Mesenteric fat pad (tissue), 1 donor: ENCODE results near the gene ATG13. TPM values are rescaled to one million over a fixed set of nuclear protein-coding genes. Genes with fewer than 3 reads are reported as not detected.

Source experiments
- DNase-seq: peaks from one replicate; pipeline ENCODE4 v3.0.0-alpha.2; 2020; ENCODE audit warnings: low spot score
- total RNA-seq: library from RNA; stranded (reverse); fragmentation: NEBNext Ultra II Directional; extraction: Animal tissue kit (Norgen Biotek cat#: 25700); gene quantifications from one replicate; pipeline ENCODE4 v1.2.1, GENCODE V29; 2021
- donor health status: DM: yes; HTN: yes; CAD: no.

The ATG13 gene
- total RNA-seq, 1 donor from 2014 or later: 49.7 TPM

- DNase-seq: no peak
Observed at GRCh38 chr11:46674463-46675287, 57.3 kb downstream of the ATG13 start.

GRCh38 chr11:46675288-46675851 is 58.0 kb downstream of the ATG13 start:
- DNase-seq: no peak

- no peak for DNase-seq
Observed at GRCh38 chr11:46675949-46676348, 58.6 kb downstream of the ATG13 start.

DNA sequence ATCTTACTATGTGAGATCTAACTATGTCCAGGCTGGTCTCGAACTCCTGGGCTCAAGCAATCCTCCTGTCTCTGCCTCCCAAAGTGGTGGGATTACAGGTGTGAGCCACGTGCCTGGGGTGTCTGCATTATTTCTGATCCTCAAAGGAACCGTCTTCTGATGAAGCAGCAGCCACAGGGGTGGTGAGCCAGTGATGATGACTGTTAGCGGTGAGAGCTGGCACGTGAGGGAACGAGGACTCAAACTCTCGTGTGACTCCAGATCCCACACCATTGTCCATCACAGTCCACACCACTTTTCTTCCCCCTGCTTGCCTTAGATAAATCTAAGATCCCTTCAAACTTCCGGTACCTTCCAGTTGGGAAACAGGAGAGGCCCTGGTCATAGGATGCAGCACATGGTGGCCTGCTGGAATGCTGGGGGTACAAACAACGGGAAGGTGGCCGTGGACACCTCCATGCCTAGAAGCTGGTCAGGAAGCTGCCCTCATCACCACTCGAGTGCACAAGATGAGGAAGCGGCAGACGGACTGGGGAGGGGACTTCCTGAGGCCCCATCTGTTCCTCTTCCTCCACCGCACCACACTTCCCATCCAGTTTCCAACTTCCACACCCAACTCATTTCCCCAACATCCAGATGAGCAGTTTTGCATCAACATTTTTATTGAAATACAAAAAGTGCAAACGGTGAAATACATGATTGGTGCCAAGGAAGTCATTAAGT is 59.2 kb downstream of the ATG13 start:
- DNase-seq: no peak

- DNase-seq: no peak
Observed at GRCh38 chr11:46677169-46677568, 59.8 kb downstream of the ATG13 start.

DNA sequence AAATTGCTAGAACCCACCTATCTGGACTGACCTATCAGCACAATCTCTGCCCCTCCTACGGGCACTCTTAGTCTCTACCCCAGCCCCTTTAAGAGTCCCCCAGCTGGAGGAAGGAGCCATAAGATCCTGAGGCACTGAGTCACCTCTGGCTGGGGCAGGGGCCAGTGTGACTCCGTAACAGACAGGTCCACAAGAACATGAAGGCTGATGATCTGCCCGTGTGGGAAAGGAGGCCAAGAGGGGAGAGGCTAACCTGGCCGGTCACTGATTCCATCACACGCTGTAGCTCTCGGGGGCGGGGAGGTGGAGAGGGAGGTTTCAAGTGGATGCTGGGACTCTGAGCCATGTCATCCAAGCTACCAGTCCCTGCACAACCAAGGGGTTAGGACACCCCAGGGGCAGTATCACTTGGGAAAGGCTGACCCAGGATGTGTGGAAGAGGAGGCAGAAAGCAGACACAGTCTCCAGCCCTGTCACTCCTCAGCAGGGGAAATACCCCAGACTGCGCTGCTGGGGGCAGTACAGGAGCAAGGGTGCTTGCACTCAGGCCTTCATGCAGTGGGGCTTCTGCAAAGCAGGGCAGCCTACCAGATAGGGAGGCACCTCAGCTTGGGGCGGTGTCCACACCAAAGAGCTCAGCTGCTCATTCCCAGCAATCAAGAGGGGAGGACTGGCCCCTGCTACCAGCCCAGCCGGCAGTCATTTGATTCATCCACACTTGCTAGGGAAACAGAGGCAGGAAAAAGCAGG is 60.8 kb downstream of the ATG13 start:
- DNase-seq: no peak

GRCh38 chr11:46678741-46679130 is 61.4 kb downstream of the ATG13 start:
- no peak for DNase-seq

GRCh38 chr11:46679241-46680163 is 62.1 kb downstream of the ATG13 start:
- DNase-seq: no peak

DNA sequence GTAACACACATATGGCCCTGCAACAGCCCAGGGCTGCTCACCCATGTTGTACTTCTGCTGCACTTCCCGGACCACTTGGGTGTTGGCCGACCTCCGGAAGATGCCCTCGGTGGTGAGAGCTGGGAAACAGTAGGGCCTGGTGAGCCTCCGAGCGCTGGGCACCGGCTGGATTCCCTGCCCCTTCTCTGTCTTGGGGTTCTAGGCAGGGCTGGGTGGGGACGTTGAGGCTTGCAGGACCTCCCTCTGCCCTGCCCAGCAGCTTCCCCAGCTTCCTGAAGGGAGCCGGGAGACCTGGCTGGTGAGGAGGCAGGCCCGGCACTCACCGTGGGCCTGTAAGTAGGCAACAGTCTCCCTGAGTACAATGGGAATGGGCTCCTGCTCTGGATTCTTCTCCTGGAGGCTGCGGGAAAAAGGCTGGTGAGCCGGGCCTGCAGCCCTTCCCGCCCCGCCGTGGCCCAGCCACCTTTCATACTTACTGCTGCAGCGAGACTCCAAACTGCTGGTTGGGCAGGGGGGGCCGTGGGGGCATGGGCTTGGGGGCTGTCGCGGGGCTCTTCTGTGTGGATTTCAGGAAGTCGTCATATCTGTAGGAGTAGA is 62.9 kb downstream of the ATG13 start:
- no peak for DNase-seq

GRCh38 chr11:46680815-46681214 is 63.5 kb downstream of the ATG13 start:
- DNase-seq: no peak

- DNase-seq: no peak
Observed at GRCh38 chr11:46681814-46682213, 64.5 kb downstream of the ATG13 start.

GRCh38 chr11:46682773-46683752 is 65.7 kb downstream of the ATG13 start:
- no peak for DNase-seq

DNA sequence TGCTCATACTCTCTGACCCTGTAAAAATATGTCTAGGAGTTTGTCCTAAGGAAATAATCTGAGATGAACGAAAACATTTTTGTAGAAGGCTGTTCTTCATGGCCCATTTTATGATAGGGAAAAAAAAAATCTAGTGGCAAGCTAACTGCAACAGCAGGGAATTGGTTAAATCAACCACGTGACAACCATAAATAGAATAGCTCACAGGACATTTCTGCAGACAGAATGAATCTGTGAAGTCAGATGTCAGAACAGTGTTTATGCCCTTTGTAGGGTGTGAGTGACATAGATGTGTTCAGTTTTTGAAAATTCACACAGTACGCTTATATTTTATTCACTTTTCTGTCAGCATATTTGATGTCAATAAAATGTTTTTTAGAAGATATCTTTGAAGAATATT is 67.0 kb downstream of the ATG13 start:
- no peak for DNase-seq

DNA sequence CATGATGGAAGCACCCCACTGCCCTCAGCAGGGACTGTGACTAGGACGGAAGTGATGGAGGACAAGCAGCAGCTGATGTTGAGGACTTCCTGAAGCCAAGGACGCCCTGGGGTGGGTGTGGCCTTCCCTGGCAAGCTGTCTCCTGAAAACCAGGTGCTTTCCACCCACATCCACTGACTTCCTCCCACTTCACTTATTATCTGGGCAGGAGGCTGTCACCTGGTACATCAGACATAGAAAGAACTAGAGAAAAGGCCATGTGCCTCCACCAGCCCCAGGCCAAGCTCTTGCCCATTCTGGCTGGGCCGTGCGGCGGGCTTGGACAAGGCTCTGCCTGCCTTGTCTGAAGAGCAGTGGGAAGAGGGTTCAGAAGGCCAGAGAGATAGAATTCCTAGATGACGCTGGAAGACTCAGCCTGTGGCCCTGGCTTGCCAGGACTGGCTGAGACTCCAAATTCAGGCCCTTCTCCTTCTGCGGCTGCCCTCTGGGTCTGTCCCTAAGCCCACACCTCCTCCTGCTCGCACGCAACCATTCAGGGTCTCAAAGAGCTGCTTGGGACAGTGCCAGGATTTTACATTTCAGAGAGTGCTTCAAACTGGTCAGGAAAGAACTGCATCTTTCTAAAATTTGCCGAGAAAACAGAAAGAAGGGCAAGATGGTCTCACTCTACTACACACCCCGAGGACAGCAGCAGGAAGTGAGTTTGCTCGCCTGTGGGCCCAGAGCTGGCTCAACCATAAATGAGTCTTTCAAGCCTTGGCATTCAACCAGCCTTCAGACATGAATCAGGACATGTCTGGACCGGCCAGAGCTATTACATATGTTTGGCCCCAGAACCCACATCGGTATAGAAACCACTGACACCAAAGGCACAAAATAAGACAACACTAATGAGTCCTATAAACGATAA is 69.8 kb downstream of the ATG13 start:
- DNase-seq: no peak

DNA sequence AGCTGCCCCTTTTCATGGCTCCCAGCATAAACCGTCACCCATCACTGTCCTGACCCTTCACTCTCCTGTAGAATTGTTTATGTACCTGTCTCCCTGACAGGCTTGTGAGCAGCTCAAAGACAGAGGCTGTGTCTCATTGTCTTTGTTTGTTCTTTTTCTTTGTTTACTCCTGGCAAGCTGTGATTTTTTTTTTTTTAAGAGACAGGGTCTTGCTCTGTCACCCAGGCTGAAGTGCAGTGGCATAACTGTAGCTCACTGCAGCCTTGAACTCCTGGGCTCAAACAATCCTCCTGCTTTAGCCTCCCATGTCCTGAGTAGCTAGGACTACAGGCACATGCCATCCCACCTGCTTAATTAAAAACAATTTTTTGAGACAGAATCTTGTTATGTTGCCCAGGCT is 73.3 kb downstream of the ATG13 start:
- DNase-seq: no peak

- DNase-seq: no peak
Observed at GRCh38 chr11:46692450-46692849, 75.1 kb downstream of the ATG13 start.

DNA sequence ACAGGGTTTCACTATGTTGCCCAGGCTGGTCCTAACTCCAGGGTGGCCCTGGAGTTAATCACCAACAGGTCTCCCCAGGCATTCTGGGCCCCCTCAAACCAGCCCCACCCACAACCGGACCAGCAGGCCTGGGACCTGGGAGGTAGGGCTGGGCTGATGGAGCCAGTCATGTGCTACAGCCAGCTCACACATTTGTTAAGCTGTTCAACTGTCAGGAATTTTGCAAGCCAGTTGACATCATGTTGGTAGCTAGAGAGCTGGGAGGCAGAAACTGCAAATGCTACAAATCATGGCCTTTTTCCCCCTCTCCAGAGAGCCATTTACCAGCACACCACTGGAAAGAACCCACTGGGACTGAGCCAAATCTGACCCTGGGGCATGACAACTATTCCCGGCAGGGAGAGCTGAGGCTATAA is 76.3 kb downstream of the ATG13 start:
- no peak for DNase-seq

DNA sequence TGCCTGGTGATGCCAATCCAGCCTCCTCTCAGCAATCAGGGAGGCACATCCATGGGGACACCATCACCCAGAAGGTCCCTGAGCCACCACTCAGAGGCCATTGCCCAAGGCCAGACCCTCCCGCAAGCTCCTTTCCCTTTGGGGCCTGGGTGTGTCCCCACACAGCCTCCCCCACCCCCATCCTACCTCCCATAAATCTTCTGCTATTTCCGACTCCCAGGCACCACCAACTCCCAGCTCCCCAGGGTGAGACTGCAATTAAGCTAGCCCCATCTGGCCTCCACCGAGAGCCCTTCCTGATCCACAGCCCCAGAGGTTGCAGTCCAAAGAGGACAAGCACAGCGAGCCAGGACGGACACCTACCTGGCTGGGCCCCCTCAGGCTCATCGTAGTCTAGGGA is 76.7 kb downstream of the ATG13 start:
- no peak for DNase-seq
